IMR-90 (cell line): ENCODE results near the gene HOXB1. TPM values are rescaled to one million over a fixed set of nuclear protein-coding genes. Genes with fewer than 3 reads are reported as not detected.
"Not testable (repeated sequence)": the region's sequence is repeated elsewhere in the genome, so short reads cannot be mapped to it uniquely, and the experiment has no call there.

Experiments
- ATAC-seq: fragments of 200-7000 bp; cut with Tn5 transposase; 2 replicates; pipeline ENCODE4 v1.9.1; 2020; ENCODE audit warnings: low read depth, mild to moderate bottlenecking, moderate library complexity
- BruUV-seq: library from RNA; stranded (reverse); fragments of 400-500 nt; replicated peaks from 2 replicates; lab custom pipeline; 2021; lab: Mats Ljungman, UMichigan
- CTCF ChIA-PET: fragments of 300-600 bp; formaldehyde crosslinking; extraction: SDS; loops from one replicate; lab custom pipeline; 2021; ENCODE audit warnings: antibody characterized with exemption; lab: Yijun Ruan, JAX
- POLR2A ChIA-PET: fragments of 300-600 bp; sonication (Branson Sonifier 250); formaldehyde crosslinking; loops from one replicate; lab custom pipeline; 2022; ENCODE audit warnings: antibody characterized with exemption; ENCODE audit not compliant: unreplicated experiment; lab: Charles Lee
- DNase-seq: peaks from one replicate; pipeline ENCODE4 v3.0.0; 2013
- H2AFZ ChIP-seq: replicated peaks from 2 replicates; pipeline ENCODE3; 2013; ENCODE audit warnings: low read length, mild to moderate bottlenecking; ENCODE audit not compliant: poor library complexity
- H2AK5ac ChIP-seq: 2 replicates; pipeline ENCODE4 v1.6.1; 2013; ENCODE audit warnings: low read depth, low read length, inconsistent platforms
- H2AK9ac ChIP-seq: replicated peaks from 2 replicates; pipeline ENCODE3; 2013; ENCODE audit warnings: mild to moderate bottlenecking, low read depth, low read length, moderate library complexity; ENCODE audit not compliant: poor library complexity
- H2BK120ac ChIP-seq: 2 replicates; pipeline ENCODE4 v1.6.1; 2013; ENCODE audit warnings: low read depth, low read length, inconsistent platforms
- H2BK15ac ChIP-seq: 3 replicates; pipeline ENCODE4 v1.6.1; 2013; ENCODE audit warnings: low read depth, low read length, inconsistent platforms
- H2BK20ac ChIP-seq: 2 replicates; pipeline ENCODE4 v1.6.1; 2013; ENCODE audit warnings: low read depth, mild to moderate bottlenecking, inconsistent platforms, low read length, moderate library complexity
- H2BK5ac ChIP-seq: 2 replicates; pipeline ENCODE4 v1.6.1; 2013; ENCODE audit warnings: mild to moderate bottlenecking, low read depth, low read length, inconsistent platforms; ENCODE audit not compliant: poor library complexity, severe bottlenecking
- H3K14ac ChIP-seq: replicated peaks from 2 replicates; pipeline ENCODE4 v1.6.1; 2013; ENCODE audit warnings: low read depth, low read length, inconsistent platforms
- H3K18ac ChIP-seq: 2 replicates; pipeline ENCODE4 v1.6.1; 2013; ENCODE audit warnings: low read depth, low read length, control low read depth
- H3K23ac ChIP-seq: 2 replicates; pipeline ENCODE4 v1.6.1; 2013; ENCODE audit warnings: low read depth, low read length, inconsistent platforms
- H3K27ac ChIP-seq: 2 replicates; pipeline ENCODE4 v1.5.1; 2013; ENCODE audit warnings: mild to moderate bottlenecking, control low read depth, low read length; ENCODE audit not compliant: insufficient read depth
- H3K27me3 ChIP-seq: 2 replicates; pipeline ENCODE4 v1.6.1; 2013; ENCODE audit warnings: low read length; ENCODE audit not compliant: control insufficient read depth, insufficient read depth
- H3K36me3 ChIP-seq: 2 replicates; pipeline ENCODE4 v1.6.1; 2013; ENCODE audit warnings: low read length, mixed read lengths; ENCODE audit not compliant: control insufficient read depth, insufficient read depth
- H3K4ac ChIP-seq: 2 replicates; pipeline ENCODE4 v1.6.1; 2013; ENCODE audit warnings: low read depth, low read length, inconsistent platforms
- H3K4me1 ChIP-seq: 2 replicates; pipeline ENCODE4 v1.6.1; 2013; ENCODE audit warnings: low read length, mixed read lengths; ENCODE audit not compliant: control insufficient read depth, insufficient read depth
- H3K4me2 ChIP-seq: 2 replicates; pipeline ENCODE4 v1.6.1; 2013; ENCODE audit warnings: low read depth, mild to moderate bottlenecking, control low read depth, low read length, moderate library complexity
- H3K4me3 ChIP-seq: 2 replicates; pipeline ENCODE4 v1.5.1; 2013; ENCODE audit warnings: low read depth, mild to moderate bottlenecking, control low read depth, low read length, moderate library complexity; ENCODE audit not compliant: insufficient read depth
- H3K56ac ChIP-seq: 2 replicates; pipeline ENCODE4 v1.6.1; 2013; ENCODE audit warnings: low read length, inconsistent platforms; ENCODE audit not compliant: insufficient read depth; ENCODE audit errors: extremely low read depth
- H3K79me1 ChIP-seq, 2 experiments: 2 replicates each; pipeline ENCODE4 v1.6.1; 2013; ENCODE audit warnings: low read length in 2 of 2, inconsistent platforms in 1 of 2, low read depth in 1 of 2
- H3K9ac ChIP-seq: 2 replicates; pipeline ENCODE4 v1.6.1; 2013; ENCODE audit warnings: low read depth, low read length, control low read depth
- H3K9me1 ChIP-seq: 2 replicates; pipeline ENCODE4 v1.6.1; 2013; ENCODE audit warnings: low read length, inconsistent platforms; ENCODE audit not compliant: insufficient read depth
- H3K9me3 ChIP-seq: 2 replicates; pipeline ENCODE4 v1.6.1; 2013; ENCODE audit warnings: low read length; ENCODE audit not compliant: control insufficient read depth, insufficient read depth
- H4K20me1 ChIP-seq: 2 replicates; pipeline ENCODE4 v1.6.1; 2013; ENCODE audit warnings: low read length, inconsistent platforms; ENCODE audit not compliant: insufficient read depth
- H4K5ac ChIP-seq: 2 replicates; pipeline ENCODE4 v1.6.1; 2013; ENCODE audit warnings: mild to moderate bottlenecking, low read depth, low read length, control low read depth
- H4K8ac ChIP-seq, 2 experiments: 2 replicates each; pipeline ENCODE4 v1.6.1; 2013; ENCODE audit warnings: low read depth in 2 of 2, low read length in 2 of 2, control low read depth in 1 of 2, inconsistent platforms in 1 of 2
- H4K91ac ChIP-seq: 2 replicates; pipeline ENCODE4 v1.6.1; 2013; ENCODE audit warnings: low read depth, low read length, inconsistent platforms; ENCODE audit not compliant: insufficient read depth
- BHLHE40 ChIP-seq: fragments of 150-350 bp; IDR thresholded peaks from 2 replicates; pipeline ENCODE4 v1.6.1; 2016; ENCODE audit warnings: mild to moderate bottlenecking, low read depth, low read length
- WGBS, 2 experiments: methylation state at CpG; one replicate each; pipeline versions ENCODE4 v1.1.5 to v1.1.7; 2013; ENCODE audit warnings: missing lambda C conversion rate in 2 of 2; ENCODE audit not compliant: insufficient read length in 1 of 2; ENCODE audit errors: extremely low coverage in 2 of 2; 5-methylcytosine and 5-hydroxymethylcytosine counted together
- dilution Hi-C: fragments of 300-500 bp; cut with HindIII; formaldehyde crosslinking; loops from one replicate; pipeline ENCODE4 v1.14.3; 2018; ENCODE audit warnings: low sequenced_read_pairs; ENCODE audit not compliant: unreplicated experiment
- in situ Hi-C: fragments of 300-500 bp; cut with MboI; formaldehyde crosslinking; loops from 3 replicates; pipeline ENCODE4 v1.14.3; 2019; ENCODE audit warnings: low sequenced_read_pairs, inconsistent platforms, mixed read lengths
- intact Hi-C: fragments of 100-400 bp; cut with micrococcal nuclease; formaldehyde crosslinking; loops from 2 replicates; pipeline ENCODE4 v1.10.0; 2022
- polyA plus RNA-seq, 3 experiments: library from polyadenylated mRNA; depleted of rRNA; stranded (reverse); fragments of >200 nt; gene quantifications; 2 replicates each; pipeline ENCODE4 v1.2.3, GENCODE V29; 2012; ENCODE audit warnings: low replicate concordance in 1 of 3
- total RNA-seq: library from RNA; depleted of rRNA; stranded (reverse); fragments of >200 nt; gene quantifications from 2 replicates; pipeline ENCODE4 v1.2.3, GENCODE V29; 2012

Gene HOXB1
- total and polyA plus RNA-seq, 2 of the 4 experiments (the other 2 are of a cell fraction), result not detected

GRCh38 chr17:48482301-48482700, 48.5 kb downstream of the HOXB1 start:
- Histone ChIP-seq H3K4ac (peak overlapping the region; percentile 96), H4K91ac (peak overlapping the region; percentile 89), H3K79me1 (peaks cover 0 to 27% of the 10 kb centered on the region in 2 experiments; a peak in 3 of 4 replicates), H2BK5ac (peak overlapping the region; percentile 96), H3K9me1 (peaks cover 20% of the 10 kb centered on the region), H3K4me1 (peaks cover 19% of the 10 kb centered on the region), H2BK120ac (peak overlapping the region; percentile 99), H2BK20ac (peak overlapping the region; percentile 98), H3K18ac (peak overlapping the region; percentile 71; the same call in 1 of the 2 replicates), H3K14ac (peak overlapping the region; percentile 97), H3K27ac (peak overlapping the region; percentile 30; the same call in 1 of the 2 replicates), H2BK15ac (peak overlapping the region; percentile 98; the same call in 2 of the 3 replicates), H4K8ac (peak overlapping the region; percentile 88 to 96), H3K23ac (peak overlapping the region; percentile 93; the same call in 1 of the 2 replicates), H3K56ac (peak overlapping the region; percentile 87; the same call in 1 of the 2 replicates), H2AK5ac (peak overlapping the region; percentile 59)
- DNase-seq, result peak; percentile 63
- H3K9me3 ChIP-seq, H4K20me1 ChIP-seq, H3K4me3 ChIP-seq, ATAC-seq, H3K36me3 ChIP-seq, in situ Hi-C loops, H3K4me2 ChIP-seq, intact Hi-C loops, dilution Hi-C loops, H2AFZ ChIP-seq, H3K9ac ChIP-seq, H4K5ac ChIP-seq, H3K27me3 ChIP-seq, H2AK9ac ChIP-seq, BruUV-seq: not testable (repeated sequence)
- CTCF ChIA-PET, result interaction anchor here (0.6 to 1.2 kb wide), 2 partner anchors 11 to 1807 kb away, joined by 4 to 5 read pairs; no protein-coding TSS in a partner anchor
- POLR2A ChIA-PET, result interaction anchor here (0.7 to 2.0 kb wide), 2 partner anchors 73 to 105 kb away, joined by 3 to 5 read pairs; no protein-coding TSS in a partner anchor
- 0 out of 2 replicates have a peak, but pooled peaks have one; percentile 9 for TF ChIP-seq BHLHE40
- WGBS, 2 experiments, result no CpG with 5 or more reads among the region's 4 CpGs
